GM23338 (cell line): Measurements from ENCODE around the gene CCDC102A. TPM values are rescaled to one million over a fixed set of nuclear protein-coding genes. Genes with fewer than 3 reads are reported as not detected.

ENCODE experiments used
- ATAC-seq: fragments of 200-7000 bp; cut with Tn5 transposase; 3 replicates; pipeline ENCODE4 v1.9.1; 2020
- DNase-seq: peaks from one replicate; pipeline ENCODE4 v3.0.0-alpha.2; 2015; ENCODE audit warnings: low spot score
- H2AFZ ChIP-seq: fragments of 200-600 bp; sonication (generic); 2 replicates; pipeline ENCODE4 v1.8.0; 2016; ENCODE audit warnings: antibody characterized with exemption, mild to moderate bottlenecking, moderate library complexity
- H3F3A ChIP-seq: fragments of 200-600 bp; sonication (generic); replicated peaks from 2 replicates; pipeline ENCODE4 v1.8.0; 2017; ENCODE audit warnings: antibody characterized with exemption, mixed run types, low read depth
- H3K27ac ChIP-seq: fragments of 200-600 bp; sonication (generic); 2 replicates; pipeline ENCODE4 v1.6.1; 2016; ENCODE audit warnings: low read depth
- H3K27me3 ChIP-seq: fragments of 200-600 bp; sonication (generic); 2 replicates; pipeline ENCODE4 v1.8.0; 2016; ENCODE audit warnings: mild to moderate bottlenecking, mixed run types, moderate library complexity; ENCODE audit not compliant: insufficient read depth
- H3K36me3 ChIP-seq: fragments of 200-600 bp; sonication (generic); 2 replicates; pipeline ENCODE4 v1.8.0; 2016; ENCODE audit warnings: mild to moderate bottlenecking; ENCODE audit not compliant: insufficient read depth
- H3K4me1 ChIP-seq: fragments of 200-600 bp; sonication (generic); 2 replicates; pipeline ENCODE4 v1.8.0; 2016; ENCODE audit warnings: mild to moderate bottlenecking, moderate library complexity; ENCODE audit not compliant: insufficient read depth
- H3K4me2 ChIP-seq: fragments of 200-600 bp; sonication (generic); 2 replicates; pipeline ENCODE4 v1.7.1; 2017; ENCODE audit warnings: mixed run types
- H3K4me3 ChIP-seq: fragments of 200-600 bp; sonication (generic); 2 replicates; pipeline ENCODE4 v1.6.1; 2016; ENCODE audit warnings: mixed run types
- H3K79me2 ChIP-seq: fragments of 200-600 bp; sonication (generic); replicated peaks from 2 replicates; pipeline ENCODE4 v1.8.0; 2017; ENCODE audit warnings: mild to moderate bottlenecking; ENCODE audit not compliant: insufficient read depth
- H3K9me2 ChIP-seq: fragments of 200-600 bp; sonication (generic); 2 replicates; pipeline ENCODE4 v1.8.0; 2017; ENCODE audit not compliant: insufficient read depth
- H4K20me1 ChIP-seq: fragments of 200-600 bp; sonication (generic); replicated peaks from 2 replicates; pipeline ENCODE4 v1.8.0; 2017; ENCODE audit warnings: mild to moderate bottlenecking; ENCODE audit not compliant: insufficient read depth
- H3K27ac Mint-ChIP-seq: 2 replicates; pipeline ENCODE4 v1.8.0; 2020; ENCODE audit warnings: inconsistent platforms, mild to moderate bottlenecking, moderate library complexity, mixed read lengths
- H3K27me3 Mint-ChIP-seq: 3 replicates; pipeline ENCODE4 v1.8.0; 2022; ENCODE audit warnings: low read depth, mild to moderate bottlenecking, moderate library complexity, mixed read lengths, inconsistent platforms; ENCODE audit not compliant: insufficient read depth, poor library complexity
- H3K36me3 Mint-ChIP-seq: 3 replicates; pipeline ENCODE4 v1.8.0; 2021; ENCODE audit warnings: low read depth, mild to moderate bottlenecking, inconsistent platforms, moderate library complexity, mixed read lengths
- H3K4me1 Mint-ChIP-seq: 3 replicates; pipeline ENCODE4 v1.8.0; 2020; ENCODE audit warnings: mild to moderate bottlenecking, inconsistent platforms, mixed read lengths
- H3K4me3 Mint-ChIP-seq: 3 replicates; pipeline ENCODE4 v1.8.0; 2021; ENCODE audit warnings: moderate library complexity, mild to moderate bottlenecking, inconsistent platforms, mixed read lengths
- H3K9me3 Mint-ChIP-seq: 3 replicates; pipeline ENCODE4 v1.8.0; 2020; ENCODE audit warnings: moderate library complexity, mild to moderate bottlenecking, inconsistent platforms, mixed read lengths
- CREB1 ChIP-seq: fragments of 250-450 bp; sonication (Bioruptor Pico); IDR thresholded peaks from 2 replicates; pipeline ENCODE4 v1.5.0; 2020; ENCODE audit warnings: low read depth, mild to moderate bottlenecking, moderate library complexity
- EZH2 ChIP-seq: fragments of 200-600 bp; sonication (generic); IDR thresholded peaks from one replicate; pipeline ENCODE4 v1.8.0; 2017; ENCODE audit warnings: antibody characterized with exemption, mild to moderate bottlenecking, low read depth; ENCODE audit not compliant: unreplicated experiment
- EZH2phosphoT487 ChIP-seq: fragments of 200-600 bp; sonication (generic); IDR thresholded peaks from one replicate; pipeline ENCODE4 v1.8.1; 2018; ENCODE audit warnings: antibody characterized with exemption; ENCODE audit not compliant: unreplicated experiment
- JUNB ChIP-seq: IDR thresholded peaks from one replicate; pipeline ENCODE4 v1.6.1; 2016; ENCODE audit warnings: antibody characterized with exemption; ENCODE audit not compliant: unreplicated experiment
- NANOG ChIP-seq: IDR thresholded peaks from 2 replicates; pipeline ENCODE4 v1.6.1; 2016; ENCODE audit warnings: antibody characterized with exemption, borderline replicate concordance
- POLR2AphosphoS5 ChIP-seq: IDR thresholded peaks from 2 replicates; pipeline ENCODE4 v1.6.1; 2016; ENCODE audit warnings: antibody characterized with exemption, low read depth
- STAT1 ChIP-seq: IDR thresholded peaks from one replicate; pipeline ENCODE4 v1.6.1; 2016; ENCODE audit warnings: antibody characterized with exemption; ENCODE audit not compliant: unreplicated experiment
- ZNF114 ChIP-seq: fragments of 250-450 bp; sonication (Bioruptor Pico); IDR thresholded peaks from 2 replicates; pipeline ENCODE4 v1.5.0; 2020; ENCODE audit warnings: mild to moderate bottlenecking, moderate library complexity
- ZNF331 ChIP-seq: fragments of 250-450 bp; sonication (Bioruptor Pico); IDR thresholded peaks from 2 replicates; pipeline ENCODE4 v1.5.0; 2020; ENCODE audit warnings: low read depth, mild to moderate bottlenecking, moderate library complexity
- polyA plus RNA-seq: library from polyadenylated mRNA; unstranded; fragments of >200 nt; fragmentation: Nextera tagmentation; extraction: Ambion mirVana; gene quantifications from 2 replicates; pipeline ENCODE4 v1.2.1, GENCODE V29; 2016
- total RNA-seq: library from RNA; depleted of rRNA; stranded (reverse); fragments of >200 nt; shearing (Covaris generic); gene quantifications from 2 replicates; pipeline ENCODE4 v1.2.3, GENCODE V29; 2014
- TF ChIP-seq, protein P1 (sequence below): IDR thresholded peaks from 2 replicates; pipeline ENCODE4 v1.6.1; 2016; ENCODE audit warnings: antibody characterized with exemption
- TF ChIP-seq, protein P2 (sequence below), 2 experiments: fragments of 200-600 bp in 1 of 2; sonication (generic) in 1 of 2; conservative IDR thresholded peaks; 2 replicates each; pipeline versions ENCODE4 v1.5.1 to v1.6.1; 2016 to 2017; ENCODE audit warnings: antibody characterized with exemption in 2 of 2, low read depth in 2 of 2, mild to moderate bottlenecking in 2 of 2, moderate library complexity in 1 of 2
- TF ChIP-seq, protein P3 (sequence below): fragments of 250-450 bp; sonication (Bioruptor Pico); IDR thresholded peaks from 2 replicates; pipeline ENCODE4 v1.5.0; 2020; ENCODE audit warnings: mild to moderate bottlenecking, moderate library complexity
- TF ChIP-seq, protein P4 (sequence below): IDR thresholded peaks from one replicate; pipeline ENCODE4 v1.6.1; 2018; ENCODE audit warnings: antibody characterized with exemption; ENCODE audit not compliant: unreplicated experiment

The CCDC102A gene
- total and polyA plus RNA-seq, 2 experiments from 2014 or later, result 2.0 to 5.2 TPM

DNA sequence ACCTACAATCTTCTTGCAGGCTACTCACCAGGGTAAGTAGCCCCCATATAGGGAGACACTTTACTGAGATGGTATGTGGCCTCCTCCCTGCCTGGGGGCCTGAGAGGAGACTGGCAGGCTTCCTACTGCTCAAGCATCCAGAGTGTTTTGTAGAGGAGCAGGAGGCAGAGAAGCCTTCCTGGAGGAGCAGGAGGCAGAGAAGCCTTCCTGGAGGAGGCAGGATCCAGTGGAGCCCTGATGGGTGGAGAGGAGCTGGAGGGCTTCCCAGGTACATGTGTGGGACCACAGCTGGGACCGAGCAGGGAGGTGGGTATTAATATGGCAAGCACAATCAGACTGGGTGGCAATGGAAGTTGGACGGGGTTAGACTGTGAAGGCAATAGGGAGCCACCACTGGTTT lies 4.0 kb upstream of the CCDC102A start:
- H3K4me3 ChIP-seq, result no peak overlapping the region
- peaks cover 19% of the 10 kb centered on the region for H3K4me1 Mint-ChIP-seq
- 0 out of 2 replicates have a peak, but pooled peaks cover 5% of the 10 kb centered on the region for H3F3A ChIP-seq
- TF ChIP-seq JUNB (no peak), ZNF114 (no peak), CREB1 (CRISPR knock-in tag) (no peak), POLR2AphosphoS5 (no peak), NANOG (no peak), STAT1 (no peak), EZH2phosphoT487 (no peak), EZH2 (no peak), ZNF331 (no peak)
- TF ChIP-seq, protein P1, sequence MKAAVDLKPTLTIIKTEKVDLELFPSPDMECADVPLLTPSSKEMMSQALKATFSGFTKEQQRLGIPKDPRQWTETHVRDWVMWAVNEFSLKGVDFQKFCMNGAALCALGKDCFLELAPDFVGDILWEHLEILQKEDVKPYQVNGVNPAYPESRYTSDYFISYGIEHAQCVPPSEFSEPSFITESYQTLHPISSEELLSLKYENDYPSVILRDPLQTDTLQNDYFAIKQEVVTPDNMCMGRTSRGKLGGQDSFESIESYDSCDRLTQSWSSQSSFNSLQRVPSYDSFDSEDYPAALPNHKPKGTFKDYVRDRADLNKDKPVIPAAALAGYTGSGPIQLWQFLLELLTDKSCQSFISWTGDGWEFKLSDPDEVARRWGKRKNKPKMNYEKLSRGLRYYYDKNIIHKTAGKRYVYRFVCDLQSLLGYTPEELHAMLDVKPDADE, result no peak
- TF ChIP-seq, protein P2, sequence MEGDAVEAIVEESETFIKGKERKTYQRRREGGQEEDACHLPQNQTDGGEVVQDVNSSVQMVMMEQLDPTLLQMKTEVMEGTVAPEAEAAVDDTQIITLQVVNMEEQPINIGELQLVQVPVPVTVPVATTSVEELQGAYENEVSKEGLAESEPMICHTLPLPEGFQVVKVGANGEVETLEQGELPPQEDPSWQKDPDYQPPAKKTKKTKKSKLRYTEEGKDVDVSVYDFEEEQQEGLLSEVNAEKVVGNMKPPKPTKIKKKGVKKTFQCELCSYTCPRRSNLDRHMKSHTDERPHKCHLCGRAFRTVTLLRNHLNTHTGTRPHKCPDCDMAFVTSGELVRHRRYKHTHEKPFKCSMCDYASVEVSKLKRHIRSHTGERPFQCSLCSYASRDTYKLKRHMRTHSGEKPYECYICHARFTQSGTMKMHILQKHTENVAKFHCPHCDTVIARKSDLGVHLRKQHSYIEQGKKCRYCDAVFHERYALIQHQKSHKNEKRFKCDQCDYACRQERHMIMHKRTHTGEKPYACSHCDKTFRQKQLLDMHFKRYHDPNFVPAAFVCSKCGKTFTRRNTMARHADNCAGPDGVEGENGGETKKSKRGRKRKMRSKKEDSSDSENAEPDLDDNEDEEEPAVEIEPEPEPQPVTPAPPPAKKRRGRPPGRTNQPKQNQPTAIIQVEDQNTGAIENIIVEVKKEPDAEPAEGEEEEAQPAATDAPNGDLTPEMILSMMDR (conservative IDR thresholded peaks at IDR 0.05; ENCODE audit: low read depth in 2 of 2), result no peak
- TF ChIP-seq, protein P3, sequence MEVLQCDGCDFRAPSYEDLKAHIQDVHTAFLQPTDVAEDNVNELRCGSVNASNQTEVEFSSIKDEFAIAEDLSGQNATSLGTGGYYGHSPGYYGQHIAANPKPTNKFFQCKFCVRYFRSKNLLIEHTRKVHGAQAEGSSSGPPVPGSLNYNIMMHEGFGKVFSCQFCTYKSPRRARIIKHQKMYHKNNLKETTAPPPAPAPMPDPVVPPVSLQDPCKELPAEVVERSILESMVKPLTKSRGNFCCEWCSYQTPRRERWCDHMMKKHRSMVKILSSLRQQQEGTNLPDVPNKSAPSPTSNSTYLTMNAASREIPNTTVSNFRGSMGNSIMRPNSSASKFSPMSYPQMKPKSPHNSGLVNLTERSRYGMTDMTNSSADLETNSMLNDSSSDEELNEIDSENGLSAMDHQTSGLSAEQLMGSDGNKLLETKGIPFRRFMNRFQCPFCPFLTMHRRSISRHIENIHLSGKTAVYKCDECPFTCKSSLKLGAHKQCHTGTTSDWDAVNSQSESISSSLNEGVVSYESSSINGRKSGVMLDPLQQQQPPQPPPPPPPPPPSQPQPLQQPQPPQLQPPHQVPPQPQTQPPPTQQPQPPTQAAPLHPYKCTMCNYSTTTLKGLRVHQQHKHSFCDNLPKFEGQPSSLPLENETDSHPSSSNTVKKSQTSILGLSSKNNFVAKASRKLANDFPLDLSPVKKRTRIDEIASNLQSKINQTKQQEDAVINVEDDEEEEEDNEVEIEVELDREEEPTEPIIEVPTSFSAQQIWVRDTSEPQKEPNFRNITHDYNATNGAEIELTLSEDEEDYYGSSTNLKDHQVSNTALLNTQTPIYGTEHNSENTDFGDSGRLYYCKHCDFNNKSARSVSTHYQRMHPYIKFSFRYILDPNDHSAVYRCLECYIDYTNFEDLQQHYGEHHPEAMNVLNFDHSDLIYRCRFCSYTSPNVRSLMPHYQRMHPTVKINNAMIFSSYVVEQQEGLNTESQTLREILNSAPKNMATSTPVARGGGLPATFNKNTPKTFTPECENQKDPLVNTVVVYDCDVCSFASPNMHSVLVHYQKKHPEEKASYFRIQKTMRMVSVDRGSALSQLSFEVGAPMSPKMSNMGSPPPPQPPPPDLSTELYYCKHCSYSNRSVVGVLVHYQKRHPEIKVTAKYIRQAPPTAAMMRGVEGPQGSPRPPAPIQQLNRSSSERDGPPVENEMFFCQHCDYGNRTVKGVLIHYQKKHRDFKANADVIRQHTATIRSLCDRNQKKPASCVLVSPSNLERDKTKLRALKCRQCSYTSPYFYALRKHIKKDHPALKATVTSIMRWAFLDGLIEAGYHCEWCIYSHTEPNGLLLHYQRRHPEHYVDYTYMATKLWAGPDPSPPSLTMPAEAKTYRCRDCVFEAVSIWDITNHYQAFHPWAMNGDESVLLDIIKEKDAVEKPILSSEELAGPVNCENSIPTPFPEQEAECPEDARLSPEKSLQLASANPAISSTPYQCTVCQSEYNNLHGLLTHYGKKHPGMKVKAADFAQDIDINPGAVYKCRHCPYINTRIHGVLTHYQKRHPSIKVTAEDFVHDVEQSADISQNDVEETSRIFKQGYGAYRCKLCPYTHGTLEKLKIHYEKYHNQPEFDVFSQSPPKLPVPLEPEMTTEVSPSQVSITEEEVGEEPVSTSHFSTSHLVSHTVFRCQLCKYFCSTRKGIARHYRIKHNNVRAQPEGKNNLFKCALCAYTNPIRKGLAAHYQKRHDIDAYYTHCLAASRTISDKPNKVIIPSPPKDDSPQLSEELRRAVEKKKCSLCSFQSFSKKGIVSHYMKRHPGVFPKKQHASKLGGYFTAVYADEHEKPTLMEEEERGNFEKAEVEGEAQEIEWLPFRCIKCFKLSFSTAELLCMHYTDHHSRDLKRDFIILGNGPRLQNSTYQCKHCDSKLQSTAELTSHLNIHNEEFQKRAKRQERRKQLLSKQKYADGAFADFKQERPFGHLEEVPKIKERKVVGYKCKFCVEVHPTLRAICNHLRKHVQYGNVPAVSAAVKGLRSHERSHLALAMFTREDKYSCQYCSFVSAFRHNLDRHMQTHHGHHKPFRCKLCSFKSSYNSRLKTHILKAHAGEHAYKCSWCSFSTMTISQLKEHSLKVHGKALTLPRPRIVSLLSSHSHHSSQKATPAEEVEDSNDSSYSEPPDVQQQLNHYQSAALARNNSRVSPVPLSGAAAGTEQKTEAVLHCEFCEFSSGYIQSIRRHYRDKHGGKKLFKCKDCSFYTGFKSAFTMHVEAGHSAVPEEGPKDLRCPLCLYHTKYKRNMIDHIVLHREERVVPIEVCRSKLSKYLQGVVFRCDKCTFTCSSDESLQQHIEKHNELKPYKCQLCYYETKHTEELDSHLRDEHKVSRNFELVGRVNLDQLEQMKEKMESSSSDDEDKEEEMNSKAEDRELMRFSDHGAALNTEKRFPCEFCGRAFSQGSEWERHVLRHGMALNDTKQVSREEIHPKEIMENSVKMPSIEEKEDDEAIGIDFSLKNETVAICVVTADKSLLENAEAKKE, result no peak
- TF ChIP-seq, protein P4, sequence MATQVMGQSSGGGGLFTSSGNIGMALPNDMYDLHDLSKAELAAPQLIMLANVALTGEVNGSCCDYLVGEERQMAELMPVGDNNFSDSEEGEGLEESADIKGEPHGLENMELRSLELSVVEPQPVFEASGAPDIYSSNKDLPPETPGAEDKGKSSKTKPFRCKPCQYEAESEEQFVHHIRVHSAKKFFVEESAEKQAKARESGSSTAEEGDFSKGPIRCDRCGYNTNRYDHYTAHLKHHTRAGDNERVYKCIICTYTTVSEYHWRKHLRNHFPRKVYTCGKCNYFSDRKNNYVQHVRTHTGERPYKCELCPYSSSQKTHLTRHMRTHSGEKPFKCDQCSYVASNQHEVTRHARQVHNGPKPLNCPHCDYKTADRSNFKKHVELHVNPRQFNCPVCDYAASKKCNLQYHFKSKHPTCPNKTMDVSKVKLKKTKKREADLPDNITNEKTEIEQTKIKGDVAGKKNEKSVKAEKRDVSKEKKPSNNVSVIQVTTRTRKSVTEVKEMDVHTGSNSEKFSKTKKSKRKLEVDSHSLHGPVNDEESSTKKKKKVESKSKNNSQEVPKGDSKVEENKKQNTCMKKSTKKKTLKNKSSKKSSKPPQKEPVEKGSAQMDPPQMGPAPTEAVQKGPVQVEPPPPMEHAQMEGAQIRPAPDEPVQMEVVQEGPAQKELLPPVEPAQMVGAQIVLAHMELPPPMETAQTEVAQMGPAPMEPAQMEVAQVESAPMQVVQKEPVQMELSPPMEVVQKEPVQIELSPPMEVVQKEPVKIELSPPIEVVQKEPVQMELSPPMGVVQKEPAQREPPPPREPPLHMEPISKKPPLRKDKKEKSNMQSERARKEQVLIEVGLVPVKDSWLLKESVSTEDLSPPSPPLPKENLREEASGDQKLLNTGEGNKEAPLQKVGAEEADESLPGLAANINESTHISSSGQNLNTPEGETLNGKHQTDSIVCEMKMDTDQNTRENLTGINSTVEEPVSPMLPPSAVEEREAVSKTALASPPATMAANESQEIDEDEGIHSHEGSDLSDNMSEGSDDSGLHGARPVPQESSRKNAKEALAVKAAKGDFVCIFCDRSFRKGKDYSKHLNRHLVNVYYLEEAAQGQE, result no peak
- H3K27ac ChIP-seq, result no peak overlapping the region
- H3K36me3 ChIP-seq, result no peaks in the 10 kb centered on the region
- ATAC-seq (no peak), DNase-seq (no peak)
- peaks cover 10% of the 10 kb centered on the region for H3K4me1 ChIP-seq
- no peaks in the 10 kb centered on the region for H3K9me2 ChIP-seq
- no peak overlapping the region for H3K27ac Mint-ChIP-seq
- H2AFZ ChIP-seq, result no peak overlapping the region
- peaks cover 22% of the 10 kb centered on the region; the same call in 1 of the 2 replicates for H3K27me3 ChIP-seq
- no peak overlapping the region for H3K4me2 ChIP-seq
- no peaks in the 10 kb centered on the region for H3K9me3 Mint-ChIP-seq
- no peaks in the 10 kb centered on the region for H3K36me3 Mint-ChIP-seq
- peaks cover 37% of the 10 kb centered on the region for H3K27me3 Mint-ChIP-seq
- no peaks in the 10 kb centered on the region for H3K79me2 ChIP-seq
- H4K20me1 ChIP-seq, result no peaks in the 10 kb centered on the region; the same call in 1 of the 2 replicates
- no peak overlapping the region for H3K4me3 Mint-ChIP-seq
